K562 (cell line): Measurements from ENCODE around the gene TMEM107. TPM values are rescaled to one million over a fixed set of nuclear protein-coding genes. Genes with fewer than 3 reads are reported as not detected.
A peak's percentile ranks its signal among the peaks of the same experiment; 100 is the strongest.

Experiments used
- ATAC-seq: fragments of 200-7000 bp; cut with Tn5 transposase; 3 replicates; pipeline ENCODE4 v1.9.1; 2020; ENCODE audit warnings: moderate library complexity
- BruUV-seq: library from RNA; stranded (reverse); fragments of 400-500 nt; replicated peaks from 2 replicates; lab custom pipeline; 2021; lab: Mats Ljungman, UMichigan
- CTCF ChIA-PET: fragments of 300-600 bp; formaldehyde crosslinking; extraction: SDS; loops from one replicate; lab custom pipeline; 2021; ENCODE audit warnings: low intra/inter-chr PET ratio; lab: Yijun Ruan, JAX
- POLR2A ChIA-PET: fragments of 300-600, 350-650 bp; sonication (Branson Sonifier 250); formaldehyde crosslinking; extraction: SDS; loops from one replicate; lab custom pipeline; 2021; ENCODE audit warnings: antibody characterized with exemption, inconsistent platforms; lab: Yijun Ruan, JAX
- DNase-seq, 4 experiments: peaks; one replicate each; pipeline versions ENCODE4 v3.0.0 to v3.0.0-alpha.2; 2011 to 2018; ENCODE audit warnings: low spot score in 3 of 4, mixed read lengths in 3 of 4; ENCODE audit errors: extremely low read depth in 1 of 4
- FAIRE-seq: peaks from 2 replicates; lab custom pipeline; 2011; peaks lifted over from hg19 to GRCh38; lab: Jason Lieb, UNC
- H2AFZ ChIP-seq: 2 replicates; pipeline ENCODE4 v1.6.0; 2011; ENCODE audit warnings: low read depth, low read length, control low read depth, inconsistent platforms
- H3K27ac ChIP-seq: fragments of 200-600 bp; 3 replicates; pipeline ENCODE4 v1.8.0; 2011; ENCODE audit warnings: low read depth, mild to moderate bottlenecking, control low read depth, inconsistent platforms, low read length, moderate library complexity, mixed read lengths; ENCODE audit errors: extremely low read depth
- H3K27me3 ChIP-seq, 2 experiments: fragments of 300-600 bp in 1 of 2; 2 replicates in 1 of 2; 3 replicates in 1 of 2; pipeline versions ENCODE4 v1.6.0 to v1.8.0; 2011; ENCODE audit warnings: inconsistent platforms in 2 of 2, low read length in 2 of 2, mild to moderate bottlenecking in 1 of 2, mixed read lengths in 1 of 2, moderate library complexity in 1 of 2; ENCODE audit not compliant: control insufficient read depth in 2 of 2, insufficient read depth in 2 of 2
- H3K36me3 ChIP-seq: fragments of 300-600 bp; 3 replicates; pipeline ENCODE4 v1.8.0; 2011; ENCODE audit warnings: mild to moderate bottlenecking, low read length, inconsistent platforms; ENCODE audit not compliant: control insufficient read depth, insufficient read depth
- H3K4me1 ChIP-seq, 2 experiments: fragments of 200-600 bp in 1 of 2; replicated peaks in 1 of 2; 2 replicates in 1 of 2; 3 replicates in 1 of 2; pipeline versions ENCODE4 v1.5.1 to v1.8.0; 2011; ENCODE audit warnings: inconsistent platforms in 2 of 2, low read length in 2 of 2, mild to moderate bottlenecking in 1 of 2, mixed read lengths in 1 of 2, moderate library complexity in 1 of 2; ENCODE audit not compliant: control insufficient read depth in 2 of 2, insufficient read depth in 2 of 2
- H3K4me2 ChIP-seq: 2 replicates; pipeline ENCODE4 v1.6.1; 2011; ENCODE audit warnings: low read length, control low read depth, inconsistent platforms, mixed read lengths; ENCODE audit not compliant: insufficient read depth
- H3K4me3 ChIP-seq: fragments of 200-600 bp; sonication (generic), shearing (Covaris generic); 2 replicates; pipeline ENCODE4 v1.5.1; 2016; ENCODE audit warnings: control low read depth, inconsistent platforms
- H3K79me2 ChIP-seq: fragments of 200-600 bp; 3 replicates; pipeline ENCODE4 v1.8.0; 2011; ENCODE audit warnings: low read length, inconsistent platforms; ENCODE audit not compliant: control insufficient read depth, insufficient read depth
- H3K9ac ChIP-seq, 2 experiments: 2 replicates each; pipeline versions ENCODE4 v1.6.0 to v1.6.1; 2011; ENCODE audit warnings: low read depth in 2 of 2, low read length in 2 of 2, control low read depth in 1 of 2, inconsistent platforms in 1 of 2, mild to moderate bottlenecking in 1 of 2, mixed read lengths in 1 of 2; ENCODE audit not compliant: insufficient read depth in 1 of 2
- H3K9me1 ChIP-seq: one replicate; pipeline ENCODE4 v1.6.0; 2011; ENCODE audit warnings: inconsistent platforms, mild to moderate bottlenecking, low read length, moderate library complexity; ENCODE audit not compliant: control insufficient read depth, insufficient read depth
- H3K9me3 ChIP-seq: replicated peaks from 2 replicates; pipeline ENCODE4 v1.5.1; 2011; ENCODE audit warnings: low read depth, low read length, inconsistent platforms; ENCODE audit not compliant: control insufficient read depth, insufficient read depth
- H4K20me1 ChIP-seq: replicated peaks from 2 replicates; pipeline ENCODE4 v1.6.1; 2011; ENCODE audit warnings: low read length, inconsistent platforms, mixed read lengths; ENCODE audit not compliant: control insufficient read depth, insufficient read depth
- ARID4B ChIP-seq: sonication (generic); formaldehyde crosslinking; IDR thresholded peaks from 2 replicates; pipeline ENCODE4 v1.8.0; 2022; ENCODE audit warnings: mild to moderate bottlenecking, missing genetic modification reagents
- CTCF ChIP-seq, 3 experiments: IDR thresholded peaks in 2 of 3; conservative IDR thresholded peaks in 1 of 3; 2 replicates each; pipeline ENCODE4 v1.5.1; 2011 to 2012; ENCODE audit warnings: low read length in 3 of 3, mild to moderate bottlenecking in 3 of 3, control low read depth in 2 of 3, improper control_type of control experiment in 1 of 3, inconsistent platforms in 1 of 3, low read depth in 1 of 3, mixed read lengths in 1 of 3, moderate library complexity in 1 of 3; ENCODE audit not compliant: insufficient read depth in 2 of 3
- E2F3 ChIP-seq: fragments of 250-450 bp; sonication (Bioruptor Pico); IDR thresholded peaks from 2 replicates; pipeline ENCODE4 v1.4.0; 2020; ENCODE audit warnings: mild to moderate bottlenecking
- FOXK2 ChIP-seq, 2 experiments: fragments of 450-650 bp; IDR thresholded peaks in 1 of 2; conservative IDR thresholded peaks in 1 of 2; 2 replicates each; pipeline ENCODE4 v1.6.1; 2016; ENCODE audit warnings: low read depth in 2 of 2, mild to moderate bottlenecking in 1 of 2
- ILF3 ChIP-seq: fragments of 450-650 bp; IDR thresholded peaks from 2 replicates; pipeline ENCODE4 v1.6.1; 2018; ENCODE audit warnings: antibody characterized with exemption, mild to moderate bottlenecking, moderate library complexity, borderline replicate concordance
- POU5F1 ChIP-seq: fragments of 150-350 bp; IDR thresholded peaks from 2 replicates; pipeline ENCODE4 v1.6.1; 2014; ENCODE audit warnings: borderline replicate concordance, low read length, low read depth, mild to moderate bottlenecking; ENCODE audit not compliant: partially characterized antibody
- SREBF2 ChIP-seq: sonication (generic); formaldehyde crosslinking; IDR thresholded peaks from 2 replicates; pipeline ENCODE4 v1.4.0; 2020; ENCODE audit warnings: mild to moderate bottlenecking, missing genetic modification reagents
- SUPT5H ChIP-seq: fragments of 450-650 bp; IDR thresholded peaks from 2 replicates; pipeline ENCODE4 v1.6.1; 2016
- U2AF1 ChIP-seq: fragments of 200-400 bp; formaldehyde crosslinking; optimal IDR thresholded peaks from 2 replicates; pipeline ENCODE3; 2017; ENCODE audit warnings: mild to moderate bottlenecking, low read depth, low read length, moderate library complexity
- USF2 ChIP-seq: sonication (generic); formaldehyde crosslinking; IDR thresholded peaks from 2 replicates; pipeline ENCODE4 v1.5.0; 2020; ENCODE audit warnings: missing genetic modification reagents
- XRCC3 ChIP-seq: fragments of 450-650 bp; IDR thresholded peaks from 2 replicates; pipeline ENCODE4 v1.6.1; 2017; ENCODE audit warnings: mild to moderate bottlenecking, moderate library complexity
- ZFP36 ChIP-seq: fragments of 150-350 bp; IDR thresholded peaks from 2 replicates; pipeline ENCODE4 v1.6.1; 2018; ENCODE audit warnings: low read length, low read depth; ENCODE audit not compliant: partially characterized antibody
- ZNF274 ChIP-seq: IDR thresholded peaks from 2 replicates; pipeline ENCODE4 v1.6.1; 2011; ENCODE audit warnings: low read depth, mild to moderate bottlenecking, low read length, moderate library complexity, borderline replicate concordance
- ZNF280A ChIP-seq: fragments of 450-650 bp; IDR thresholded peaks from 2 replicates; pipeline ENCODE4 v1.6.1; 2018; ENCODE audit warnings: mild to moderate bottlenecking, low read depth; ENCODE audit not compliant: partially characterized antibody
- WGBS: fragments of 100-300 bp; shearing (Covaris generic); methylation state at CpG from one replicate; pipeline ENCODE4 v1.1.6; 2016; ENCODE audit warnings: low coverage, mixed read lengths; ENCODE audit not compliant: insufficient coverage; ENCODE audit errors: missing lambda C conversion rate; 5-methylcytosine and 5-hydroxymethylcytosine counted together
- in situ Hi-C: fragments of 300-500 bp; cut with MboI; formaldehyde crosslinking; loops from 4 replicates; pipeline ENCODE4 v1.15.0; 2018; ENCODE audit warnings: inconsistent platforms, mixed read lengths
- intact Hi-C: fragments of 100-400 bp; cut with micrococcal nuclease; formaldehyde crosslinking; loops from 2 replicates; pipeline ENCODE4 v1.14.2; 2022
- polyA plus RNA-seq, 8 experiments: library from polyadenylated mRNA; depleted of rRNA in 4 of 8; stranded (reverse) in 5 of 8; unstranded in 3 of 8; fragments of >200 nt; fragmentation: Nextera tagmentation in 2 of 8; fragmentation: Illumina TruSeq in 1 of 8; extraction: Ambion mirVana in 2 of 8; extraction: Trizol in 1 of 8; gene quantifications; 2 replicates each; pipeline versions ENCODE4 v1.2.1 to v1.2.3, GENCODE V29; 2011 to 2014; ENCODE audit warnings: inconsistent platforms in 1 of 8, missing spikeins in 1 of 8
- total RNA-seq, 7 experiments: library from RNA; depleted of rRNA in 6 of 7; stranded (reverse); fragments of >200 nt in 6 of 7; fragmentation: Illumina TruSeq in 2 of 7; extraction: Trizol in 2 of 7; gene quantifications; 2 replicates each; pipeline versions ENCODE4 v1.2.1 to v1.2.3, GENCODE V29; 2011 to 2021; ENCODE audit warnings: low replicate concordance in 1 of 7

The TMEM107 gene
- total and polyA plus RNA-seq, 9 of the 15 experiments (the other 6 are each of a cell fraction or from before 2014, with no cell fraction given) = 7.1 to 26.2 (median 16.9) TPM

GRCh38 chr17:8141045-8141444 is 35.1 kb downstream of the TMEM107 start:
- H3K9ac ChIP-seq = 0 out of 4 replicates have a peak overlapping the region, but pooled peaks of 1 of the 2 experiments have one; percentile 9
- no peaks in the 10 kb centered on the region for H3K9me1 ChIP-seq
- H3K36me3 ChIP-seq = peaks cover 46% of the 10 kb centered on the region; the same call in 2 of the 3 replicates
- H4K20me1 ChIP-seq = 0 out of 2 replicates have a peak, but pooled peaks cover 2% of the 10 kb centered on the region
- no peak overlapping the region for H2AFZ ChIP-seq
- intact Hi-C loops (no loop called here), in situ Hi-C loops (no loop called here)
- no peak overlapping the region for H3K4me2 ChIP-seq
- peaks cover 6 to 28% of the 10 kb centered on the region in 2 experiments; a peak in 4 of 5 replicates for H3K4me1 ChIP-seq
- no TSS peak for BruUV-seq
- ATAC-seq (no peak), FAIRE-seq (no peak), DNase-seq (no peak)
- no peak overlapping the region for H3K4me3 ChIP-seq
- WGBS = 73% methylated on average over 5 of the region's 7 CpGs
- ChIA-PET CTCF (no interaction called here), POLR2A (interaction anchor here (0.6 to 3.3 kb wide), 5 partner anchors 9 to 878 kb away, joined by 3 to 19 read pairs (median 5); partner anchors contain the start of gene PER1)
- H3K27me3 ChIP-seq = no peaks in the 10 kb centered on the region
- H3K27ac ChIP-seq = no peak overlapping the region
- no peaks in the 10 kb centered on the region for H3K9me3 ChIP-seq
- H3K79me2 ChIP-seq = no peaks in the 10 kb centered on the region
- TF ChIP-seq XRCC3 (no peak), E2F3 (no peak), ZFP36 (no peak), CTCF (IDR thresholded peaks at IDR 0.05 in 2 of 3, conservative IDR thresholded peaks at IDR 0.05 in 1 of 3; ENCODE audit: insufficient read depth in 2 of 3, low read depth in 1 of 3, low read length in 3 of 3) (no peak), ARID4B (no peak), ILF3 (no peak), FOXK2 (conservative IDR thresholded peaks at IDR 0.05 in 1 of 2, IDR thresholded peaks at IDR 0.05 in 1 of 2; ENCODE audit: low read depth in 2 of 2) (no peak), POU5F1 (no peak), SREBF2 (CRISPR knock-in tag) (no peak), SUPT5H (no peak), USF2 (CRISPR knock-in tag) (no peak), U2AF1 (no peak), ZNF280A (no peak), ZNF274 (no peak)
